Keratinocyte (primary cell): Measurements from ENCODE around the gene PRRT3. TPM values are rescaled to one million over a fixed set of nuclear protein-coding genes. Genes with fewer than 3 reads are reported as not detected.

Experiments used
- DNase-seq: peaks from one replicate; pipeline ENCODE4 v3.0.0-alpha.2; 2011; ENCODE audit warnings: low read depth, missing footprints, low spot score
- FAIRE-seq: peaks from 2 replicates; lab custom pipeline; 2011; peaks lifted over from hg19 to GRCh38; lab: Jason Lieb, UNC
- H2AFZ ChIP-seq: 2 replicates; pipeline ENCODE4 v1.6.0; 2012; ENCODE audit warnings: low read length, control low read depth, inconsistent platforms; ENCODE audit not compliant: control insufficient read depth
- H3K27ac ChIP-seq: 2 replicates; pipeline ENCODE4 v1.5.1; 2011; ENCODE audit warnings: low read length; ENCODE audit not compliant: control insufficient read depth, insufficient read depth
- H3K27me3 ChIP-seq: 3 replicates; pipeline ENCODE4 v1.6.0; 2011; ENCODE audit warnings: low read length; ENCODE audit not compliant: control insufficient read depth, insufficient read depth; ENCODE audit errors: extremely low read depth
- H3K36me3 ChIP-seq, 2 experiments: 2 replicates in 1 of 2; 3 replicates in 1 of 2; pipeline ENCODE4 v1.5.1; 2011; ENCODE audit warnings: low read length in 2 of 2, mild to moderate bottlenecking in 1 of 2; ENCODE audit not compliant: control insufficient read depth in 2 of 2, insufficient read depth in 2 of 2; ENCODE audit errors: extremely low read depth in 1 of 2
- H3K4me1 ChIP-seq: 3 replicates; pipeline ENCODE4 v1.5.1; 2011; ENCODE audit warnings: low read length; ENCODE audit not compliant: control insufficient read depth, insufficient read depth; ENCODE audit errors: extremely low read depth
- H3K4me2 ChIP-seq: 3 replicates; pipeline ENCODE4 v1.6.0; 2011; ENCODE audit warnings: low read depth, low read length; ENCODE audit not compliant: control insufficient read depth, insufficient read depth; ENCODE audit errors: extremely low read depth
- H3K4me3 ChIP-seq, 3 experiments: fragments of 200-600 bp in 1 of 3; sonication (generic) in 1 of 3; 2 replicates in 2 of 3; 3 replicates in 1 of 3; pipeline ENCODE4 v1.5.1; 2011 to 2016; ENCODE audit warnings: low read length in 3 of 3, mild to moderate bottlenecking in 3 of 3, control low read depth in 2 of 3, inconsistent platforms in 1 of 3, low read depth in 1 of 3, mixed read lengths in 1 of 3, mixed run types in 1 of 3, moderate library complexity in 1 of 3; ENCODE audit not compliant: control insufficient read depth in 2 of 3, insufficient read depth in 2 of 3; ENCODE audit errors: extremely low read depth in 1 of 3
- H3K79me2 ChIP-seq: 2 replicates; pipeline ENCODE4 v1.6.0; 2012; ENCODE audit warnings: low read length; ENCODE audit not compliant: control insufficient read depth, insufficient read depth
- H3K9ac ChIP-seq: 3 replicates; pipeline ENCODE4 v1.6.0; 2011; ENCODE audit warnings: low read length; ENCODE audit not compliant: control insufficient read depth, insufficient read depth; ENCODE audit errors: extremely low read depth
- H3K9me1 ChIP-seq: 3 replicates; pipeline ENCODE4 v1.6.0; 2011; ENCODE audit warnings: low read length; ENCODE audit not compliant: control insufficient read depth, insufficient read depth; ENCODE audit errors: extremely low read depth
- H3K9me3 ChIP-seq: 2 replicates; pipeline ENCODE4 v1.5.1; 2012; ENCODE audit warnings: low read depth, low read length; ENCODE audit not compliant: control insufficient read depth
- H4K20me1 ChIP-seq: 3 replicates; pipeline ENCODE4 v1.6.0; 2011; ENCODE audit warnings: low read length; ENCODE audit not compliant: control insufficient read depth, insufficient read depth; ENCODE audit errors: extremely low read depth
- EZH2 ChIP-seq: IDR thresholded peaks from one replicate; pipeline ENCODE4 v1.6.1; 2012; ENCODE audit warnings: inconsistent platforms, mild to moderate bottlenecking, low read length, moderate library complexity
- dilution Hi-C: fragments of 300-500 bp; cut with MboI; formaldehyde crosslinking; loops from one replicate; pipeline ENCODE4 v1.7.0; 2020; ENCODE audit warnings: low sequenced_read_pairs; ENCODE audit not compliant: extremely low pct_ligation_motif_present
- polyA plus RNA-seq, 5 experiments: library from polyadenylated mRNA; depleted of rRNA in 3 of 5; stranded (reverse) in 3 of 5; stranded (forward) in 1 of 5; unstranded in 1 of 5; fragments of >200 nt; gene quantifications; 1 replicate in 1 of 5; 2 replicates in 3 of 5; 3 replicates in 1 of 5; pipeline versions ENCODE4 v1.2.1 to v1.2.3, GENCODE V29; 2011 to 2012; ENCODE audit warnings: missing spikeins in 2 of 5, low read depth in 1 of 5, low replicate concordance in 1 of 5
- TF ChIP-seq, protein P1 (sequence below), 3 experiments: IDR thresholded peaks in 1 of 3; conservative IDR thresholded peaks in 1 of 3; optimal IDR thresholded peaks in 1 of 3; 2 replicates in 2 of 3; 3 replicates in 1 of 3; pipeline versions ENCODE3 to v1.5.1; 2011; ENCODE audit warnings: low read length in 3 of 3, mild to moderate bottlenecking in 3 of 3, moderate library complexity in 2 of 3, control low read depth in 1 of 3, inconsistent platforms in 1 of 3; ENCODE audit not compliant: insufficient read depth in 2 of 3; ENCODE audit errors: extremely low read depth in 1 of 3

The PRRT3 gene
- polyA plus RNA-seq, 1 donor (not counting 4 experiments of a cell fraction or from before 2014, with no cell fraction given), result 0.22 TPM

DNA sequence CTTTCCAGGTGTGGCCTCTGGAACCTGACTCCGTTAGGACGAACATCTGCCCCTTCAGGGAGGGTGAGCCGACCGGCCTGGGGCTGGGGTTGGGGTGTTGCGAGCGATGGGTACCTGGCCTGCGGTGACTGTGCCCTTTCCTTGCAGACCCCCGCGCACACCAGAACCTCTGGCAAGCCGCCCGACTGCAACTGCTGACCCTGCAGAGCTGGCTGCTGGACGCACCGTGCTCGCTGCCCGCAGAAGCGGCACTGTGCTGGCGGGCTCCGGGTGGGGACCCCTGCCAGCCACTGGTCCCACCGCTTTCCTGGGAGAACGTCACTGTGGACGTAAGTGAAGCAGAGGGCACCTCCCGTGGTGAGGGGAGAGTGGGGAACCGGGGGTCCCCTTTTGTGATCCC lies 24.1 kb downstream of the PRRT3 start:
- H3K4me3 ChIP-seq, result no peak overlapping the region
- H3K4me1 ChIP-seq, result peaks cover 4% of the 10 kb centered on the region
- H3K79me2 ChIP-seq, result no peaks in the 10 kb centered on the region
- dilution Hi-C loops, result no loop called here
- H3K36me3 ChIP-seq, result peaks cover 4 to 7% of the 10 kb centered on the region in 2 experiments
- no peaks in the 10 kb centered on the region for H3K9me1 ChIP-seq
- DNase-seq (no peak), FAIRE-seq (no peak)
- H4K20me1 ChIP-seq, result no peaks in the 10 kb centered on the region
- TF ChIP-seq, protein P1, sequence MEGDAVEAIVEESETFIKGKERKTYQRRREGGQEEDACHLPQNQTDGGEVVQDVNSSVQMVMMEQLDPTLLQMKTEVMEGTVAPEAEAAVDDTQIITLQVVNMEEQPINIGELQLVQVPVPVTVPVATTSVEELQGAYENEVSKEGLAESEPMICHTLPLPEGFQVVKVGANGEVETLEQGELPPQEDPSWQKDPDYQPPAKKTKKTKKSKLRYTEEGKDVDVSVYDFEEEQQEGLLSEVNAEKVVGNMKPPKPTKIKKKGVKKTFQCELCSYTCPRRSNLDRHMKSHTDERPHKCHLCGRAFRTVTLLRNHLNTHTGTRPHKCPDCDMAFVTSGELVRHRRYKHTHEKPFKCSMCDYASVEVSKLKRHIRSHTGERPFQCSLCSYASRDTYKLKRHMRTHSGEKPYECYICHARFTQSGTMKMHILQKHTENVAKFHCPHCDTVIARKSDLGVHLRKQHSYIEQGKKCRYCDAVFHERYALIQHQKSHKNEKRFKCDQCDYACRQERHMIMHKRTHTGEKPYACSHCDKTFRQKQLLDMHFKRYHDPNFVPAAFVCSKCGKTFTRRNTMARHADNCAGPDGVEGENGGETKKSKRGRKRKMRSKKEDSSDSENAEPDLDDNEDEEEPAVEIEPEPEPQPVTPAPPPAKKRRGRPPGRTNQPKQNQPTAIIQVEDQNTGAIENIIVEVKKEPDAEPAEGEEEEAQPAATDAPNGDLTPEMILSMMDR (optimal IDR thresholded peaks at IDR 0.05 in 1 of 3, IDR thresholded peaks at IDR 0.05 in 1 of 3, conservative IDR thresholded peaks at IDR 0.05 in 1 of 3; ENCODE audit: extremely low read depth in 1 of 3, insufficient read depth in 2 of 3, low read length in 3 of 3), result no peak
- TF ChIP-seq EZH2, result no peak
- H3K4me2 ChIP-seq, result no peak overlapping the region
- H3K9me3 ChIP-seq, result no peaks in the 10 kb centered on the region
- H2AFZ ChIP-seq, result no peak overlapping the region
- H3K27me3 ChIP-seq, result no peaks in the 10 kb centered on the region
- H3K27ac ChIP-seq, result no peak overlapping the region
- H3K9ac ChIP-seq, result no peak overlapping the region

DNA sequence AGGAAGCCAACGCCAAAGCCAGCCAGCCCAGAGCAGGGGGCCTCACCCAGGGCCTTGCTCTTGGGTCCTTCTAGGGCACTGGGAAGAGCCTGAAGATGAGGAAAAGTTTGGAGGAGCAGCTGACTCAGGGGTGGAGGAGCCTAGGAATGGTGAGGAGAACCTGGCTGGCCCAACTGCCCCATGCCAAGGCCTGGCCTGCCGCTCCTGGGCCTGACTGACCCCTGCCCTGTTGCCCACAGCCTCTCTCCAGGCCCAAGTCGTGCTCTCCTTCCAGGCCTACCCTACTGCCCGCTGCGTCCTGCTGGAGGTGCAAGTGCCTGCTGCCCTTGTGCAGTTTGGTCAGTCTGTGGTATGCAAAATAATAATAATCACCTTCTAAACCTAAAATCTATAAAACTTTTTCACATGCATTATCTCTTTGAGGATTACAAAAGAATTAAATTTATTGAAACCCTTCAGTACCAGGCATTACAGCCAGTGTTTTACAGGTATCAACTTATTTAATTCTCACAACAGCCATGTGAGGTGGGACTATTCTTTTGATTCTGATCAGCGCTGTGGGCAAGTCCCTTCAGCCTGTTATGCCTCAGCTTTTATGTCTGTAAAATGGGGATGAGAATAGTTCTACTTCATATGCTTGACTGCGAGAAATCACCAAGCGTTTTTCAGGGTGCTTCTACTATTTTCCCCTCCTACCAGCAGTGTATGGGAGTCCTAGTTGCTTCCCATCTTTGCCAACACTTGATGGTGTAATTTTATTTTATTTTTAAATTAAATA lies 33.8 kb downstream of the PRRT3 start:
- Histone ChIP-seq H3K36me3 (peaks cover 0 to 5% of the 10 kb centered on the region in 2 experiments), H3K79me2 (no peaks in the 10 kb centered on the region), H4K20me1 (no peaks in the 10 kb centered on the region), H3K9me3 (no peaks in the 10 kb centered on the region), H3K4me2 (no peak overlapping the region), H3K27me3 (no peaks in the 10 kb centered on the region), H3K4me3 (no peak overlapping the region), H3K4me1 (peaks cover 30% of the 10 kb centered on the region), H3K27ac (no peak overlapping the region), H2AFZ (no peak overlapping the region), H3K9me1 (no peaks in the 10 kb centered on the region), H3K9ac (no peak overlapping the region)
- TF ChIP-seq EZH2, result no peak
- TF ChIP-seq, protein P1 (optimal IDR thresholded peaks at IDR 0.05 in 1 of 3, IDR thresholded peaks at IDR 0.05 in 1 of 3, conservative IDR thresholded peaks at IDR 0.05 in 1 of 3; ENCODE audit: extremely low read depth in 1 of 3, insufficient read depth in 2 of 3, low read length in 3 of 3), result no peak
- FAIRE-seq, result no peak
- dilution Hi-C loops, result no loop called here
- no peak for DNase-seq
